Measurements from ENCODE around the gene ZRANB3.
"Not testable (repeated sequence)": the region's sequence is repeated elsewhere in the genome, so short reads cannot be mapped to it uniquely, and the experiment has no call there.

ZRANB3 gene

DNA sequence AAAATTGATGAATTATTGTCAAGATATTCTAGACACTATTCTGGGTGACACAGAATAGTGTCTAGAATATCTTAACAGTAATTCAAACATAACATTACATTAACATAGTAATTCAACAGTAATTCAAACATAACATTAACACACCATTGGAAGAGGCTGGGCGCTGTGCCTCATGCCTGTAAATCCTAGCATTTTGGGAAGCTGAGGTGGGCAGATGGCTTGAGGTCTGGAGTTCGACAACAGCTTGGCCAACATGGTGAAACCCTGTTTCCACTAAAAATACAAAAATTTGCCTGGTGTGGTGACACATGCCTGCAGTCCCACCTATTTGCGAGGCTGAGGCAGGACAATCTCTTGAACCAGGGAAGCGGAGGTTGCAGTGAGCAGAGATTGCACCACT lies 195.8 kb downstream of the ZRANB3 start:
- DNase-seq: no peak

DNA sequence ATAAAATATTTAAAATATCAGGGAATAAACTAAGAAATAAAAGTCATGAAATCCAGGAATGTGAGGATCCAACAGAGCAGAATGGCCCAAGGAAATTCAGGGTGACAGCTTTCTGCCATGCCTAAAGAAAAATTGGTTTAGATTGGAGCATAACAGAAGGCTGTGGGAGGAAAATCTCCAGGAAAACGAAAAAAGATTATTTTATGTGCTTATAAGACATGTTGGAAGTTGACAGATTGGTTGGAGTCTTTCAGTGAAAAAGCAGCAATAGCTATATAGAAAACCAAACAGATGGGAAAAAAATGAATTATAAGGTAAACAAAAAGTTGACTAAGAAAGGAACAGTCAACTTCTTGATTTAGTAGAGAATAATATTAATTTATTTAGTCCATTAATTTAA lies 203.9 kb downstream of the ZRANB3 start:
- no peak for DNase-seq

DNA sequence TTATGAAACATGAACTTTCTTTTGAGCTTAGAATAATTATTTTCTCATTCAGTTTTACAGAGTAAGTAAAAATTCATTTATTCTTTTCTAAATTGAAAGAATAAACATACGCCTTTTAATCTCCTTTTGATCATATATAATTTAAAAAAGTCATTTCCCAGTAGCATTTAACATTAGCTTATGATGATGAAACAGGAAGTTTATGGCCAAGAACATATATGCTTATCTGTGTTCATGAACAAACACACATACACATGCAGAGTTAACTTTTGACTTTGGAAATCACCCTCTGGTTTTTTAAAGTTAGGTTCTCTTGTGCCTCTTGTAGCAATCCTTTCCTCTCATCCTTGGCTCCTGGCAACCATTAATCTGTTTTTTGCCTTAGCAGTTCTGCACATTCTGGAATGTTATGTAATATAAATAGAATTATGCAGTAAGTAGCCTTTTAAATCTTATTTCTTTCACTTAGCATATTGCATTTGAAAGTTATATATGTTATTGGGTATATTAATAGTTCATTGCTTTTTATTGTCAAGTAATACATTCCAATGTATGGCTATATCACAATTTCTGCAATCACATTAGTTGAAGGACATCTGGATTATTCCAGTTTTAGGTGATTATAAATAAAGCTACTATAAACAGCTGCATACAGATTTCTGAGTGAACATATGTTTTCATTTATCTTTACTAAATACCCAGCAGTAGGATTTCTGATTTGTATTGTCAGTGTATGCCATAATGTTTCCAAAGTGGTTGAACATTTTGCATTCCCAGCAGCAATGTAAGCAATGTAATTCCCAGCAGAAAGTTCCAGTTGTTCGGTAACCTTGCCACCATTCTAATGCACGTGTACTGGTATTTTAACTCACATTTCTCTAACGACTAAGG lies 210.3 kb downstream of the ZRANB3 start:
- DNase-seq: no peak

DNA sequence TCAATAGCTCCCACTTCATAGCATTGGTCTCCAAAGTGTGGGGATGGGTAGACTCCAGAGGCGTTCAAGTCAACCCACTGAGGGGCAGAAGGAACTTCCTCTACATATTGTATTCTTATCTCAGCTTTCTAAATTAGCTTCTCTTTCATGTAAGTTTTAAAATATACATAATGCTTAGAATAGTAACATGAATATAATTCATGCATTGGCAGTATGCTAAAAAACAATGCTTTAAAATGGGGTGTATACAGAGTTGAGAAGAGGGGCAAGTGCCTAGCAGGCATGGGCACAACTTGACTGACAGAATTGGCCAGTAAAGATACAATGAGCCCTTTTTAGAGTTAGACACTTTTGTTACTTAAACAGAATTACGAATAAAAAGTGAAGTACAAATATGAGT lies 212.2 kb downstream of the ZRANB3 start:
- DNase-seq: no peak

DNA sequence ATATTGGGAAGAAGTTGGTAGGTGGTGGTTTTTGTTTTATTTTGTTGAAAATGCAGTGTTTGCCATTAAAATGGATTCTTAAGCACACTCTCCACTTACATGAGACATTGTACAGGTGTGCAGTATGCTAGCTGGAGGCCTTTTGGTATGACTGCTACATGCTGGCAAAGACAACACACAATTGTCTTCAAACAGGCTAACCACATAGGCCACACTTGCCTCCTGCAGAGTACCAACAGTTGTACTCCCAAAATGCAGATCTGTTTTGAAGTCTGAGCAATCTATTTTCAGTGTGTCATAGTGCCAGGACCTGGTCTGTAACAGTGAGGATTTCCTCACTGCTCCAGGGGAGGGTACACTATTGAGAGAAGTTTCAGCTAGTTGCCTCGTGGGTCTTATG lies 213.6 kb downstream of the ZRANB3 start:
- DNase-seq: no peak

DNA sequence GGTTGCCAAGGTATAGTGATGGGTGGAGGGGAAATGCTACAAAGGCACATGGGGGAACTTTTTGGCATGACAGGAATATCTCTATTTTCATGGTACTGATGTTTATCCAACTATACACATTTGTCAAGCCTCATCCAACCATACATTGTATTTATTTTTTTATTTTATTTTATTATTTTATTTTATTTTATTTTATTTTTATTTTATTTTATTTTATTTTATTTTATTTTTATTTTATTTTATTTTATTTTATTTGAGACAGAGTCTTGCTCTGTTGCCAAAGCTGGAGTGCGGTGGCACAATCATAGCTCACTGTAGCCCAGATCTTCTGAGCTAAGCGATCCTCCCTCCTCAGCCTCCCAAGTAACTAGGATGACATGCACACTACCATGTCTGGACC lies 219.1 kb downstream of the ZRANB3 start:
- DNase-seq: no peak

DNA sequence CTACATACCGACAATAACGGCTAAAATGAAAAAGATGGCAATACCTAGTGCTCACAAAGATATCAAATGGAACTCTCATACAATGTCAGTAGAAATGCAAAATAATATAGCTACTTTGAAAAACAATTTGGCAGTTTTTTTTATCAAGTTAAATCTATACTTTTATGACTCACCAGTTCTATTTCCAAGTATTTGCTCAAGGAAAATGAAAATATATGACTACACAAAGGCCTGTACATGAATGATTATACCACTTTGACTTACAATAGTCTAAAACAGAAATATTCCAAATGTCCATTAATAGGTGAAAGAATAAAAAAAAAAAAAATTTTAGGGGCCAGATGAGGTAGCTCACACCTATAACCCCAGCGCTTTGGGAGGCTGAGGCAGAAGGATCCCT lies 219.8 kb downstream of the ZRANB3 start:
- DNase-seq: no peak

DNA sequence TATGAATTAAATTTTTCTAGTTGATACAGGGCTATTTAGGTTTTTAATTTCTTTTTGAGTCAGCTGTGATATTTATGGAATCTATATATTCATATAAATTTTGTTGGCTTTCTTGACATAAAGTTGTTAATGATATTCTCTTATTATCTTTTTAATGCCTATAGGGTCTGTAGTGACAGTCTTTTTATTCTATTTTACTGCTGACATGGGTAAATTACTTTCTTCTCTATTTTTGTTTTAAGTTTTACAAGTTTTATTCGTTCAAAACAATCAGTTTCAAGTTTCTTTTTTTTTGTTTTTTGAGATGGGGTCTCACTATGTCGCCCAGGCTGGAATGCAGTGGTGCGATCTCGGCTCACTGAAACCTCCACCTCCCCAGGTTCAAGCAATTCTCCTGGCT lies 226.3 kb downstream of the ZRANB3 start:
- no peak for DNase-seq

DNA sequence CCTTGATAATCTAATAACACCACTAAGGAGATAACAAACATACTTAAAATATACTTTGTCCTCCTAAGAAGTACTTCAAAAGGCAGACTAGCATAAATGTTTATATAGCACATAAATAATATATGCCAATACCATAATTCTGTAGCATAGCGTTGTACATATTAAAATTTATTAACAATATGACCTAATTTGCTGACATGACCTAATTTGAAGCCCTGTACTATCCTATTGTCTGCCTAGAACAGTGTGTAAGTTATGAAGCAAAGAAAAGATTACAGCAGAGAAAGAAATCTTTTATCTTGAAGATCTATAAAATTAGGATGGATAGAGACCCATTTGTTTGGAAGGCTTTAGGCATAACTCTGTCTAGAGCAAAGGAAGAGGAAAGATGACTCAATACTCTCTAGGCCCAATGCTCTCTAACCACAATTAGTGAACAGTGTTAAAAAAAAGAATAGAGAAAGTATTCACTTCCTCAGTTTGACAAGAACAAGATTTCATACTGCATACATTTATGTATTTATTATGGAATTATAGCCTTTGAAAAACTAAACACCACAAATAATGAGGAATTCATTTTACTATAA lies 231.3 kb downstream of the ZRANB3 start:
- DNase-seq: no peak

DNA sequence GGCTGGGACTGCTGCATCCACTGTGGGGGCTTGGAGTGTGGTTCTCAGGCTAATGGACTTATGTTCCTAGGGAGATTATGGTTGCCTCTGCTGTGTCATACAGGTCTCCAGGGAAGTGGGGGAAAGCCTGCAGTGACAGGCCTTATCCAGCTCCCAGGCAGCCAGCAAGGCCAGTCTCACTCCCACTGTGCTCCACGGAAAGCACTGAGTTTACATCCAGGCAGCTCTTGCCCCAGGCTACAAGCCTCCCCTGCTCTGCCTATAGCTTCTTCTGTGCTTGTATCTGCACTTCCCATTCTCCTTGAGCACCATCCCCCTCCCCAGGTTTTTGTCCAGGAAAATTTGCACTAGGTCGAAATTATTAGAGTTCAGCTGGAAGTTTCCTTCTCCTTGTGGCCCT lies 231.9 kb downstream of the ZRANB3 start:
- DNase-seq: no peak

DNA sequence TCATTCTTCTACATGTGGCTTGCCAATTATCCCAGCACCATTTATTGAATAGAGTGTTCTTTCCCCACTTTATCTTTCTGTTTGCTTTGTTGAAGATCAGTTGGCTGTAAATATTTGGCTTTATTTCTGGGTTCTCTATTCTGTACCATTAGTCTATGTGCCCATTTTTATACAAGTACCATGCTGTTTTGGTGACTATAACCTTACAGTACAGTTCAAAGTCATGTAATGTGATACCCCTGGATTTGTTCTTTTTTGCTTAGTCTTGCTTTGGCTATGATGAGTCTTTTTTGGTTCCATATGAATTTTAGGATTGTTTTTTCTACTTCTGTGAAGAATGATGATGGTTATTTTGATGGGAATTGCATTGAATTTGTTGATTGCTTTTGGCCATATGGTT lies 243.9 kb downstream of the ZRANB3 start:
- DNase-seq: not testable (repeated sequence)

DNA sequence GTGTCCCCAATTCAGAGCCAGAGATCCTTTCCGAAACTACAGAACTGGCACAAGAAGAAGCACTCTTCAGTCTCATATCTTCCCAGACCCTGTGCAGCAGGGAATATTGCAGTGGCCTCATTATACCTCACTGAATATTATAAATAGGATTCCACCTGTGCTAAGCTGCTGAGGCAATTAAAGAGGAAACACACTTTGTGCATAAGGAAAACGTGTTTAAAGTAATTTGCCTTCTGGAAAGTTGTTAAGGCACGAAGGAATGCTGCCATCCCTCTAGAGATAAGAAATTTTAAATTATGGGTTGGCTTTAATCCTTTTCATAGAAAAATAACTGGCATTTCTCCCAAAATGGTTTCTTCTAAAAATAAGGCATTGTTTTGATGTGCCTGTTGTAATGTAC lies 245.6 kb downstream of the ZRANB3 start:
- DNase-seq: no peak

DNA sequence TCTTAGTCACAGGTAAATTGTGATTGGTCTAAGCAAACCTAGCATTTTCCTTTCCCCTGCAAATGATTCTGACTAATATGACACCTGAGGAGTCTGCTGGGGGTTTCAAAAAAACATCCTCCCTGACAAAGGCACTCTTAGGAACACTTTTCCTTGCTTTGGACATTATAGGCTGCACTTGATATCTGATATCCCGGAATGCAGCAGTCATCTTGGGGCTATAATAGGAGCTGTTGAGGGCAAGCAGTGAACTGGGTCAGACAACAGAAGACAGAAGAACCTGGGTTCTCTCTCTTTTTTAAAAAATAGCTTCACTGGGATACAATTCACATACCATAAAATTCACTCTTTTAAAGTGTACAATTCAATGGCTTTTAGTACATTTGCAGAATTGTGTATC lies 249.6 kb downstream of the ZRANB3 start:
- DNase-seq: no peak

DNA sequence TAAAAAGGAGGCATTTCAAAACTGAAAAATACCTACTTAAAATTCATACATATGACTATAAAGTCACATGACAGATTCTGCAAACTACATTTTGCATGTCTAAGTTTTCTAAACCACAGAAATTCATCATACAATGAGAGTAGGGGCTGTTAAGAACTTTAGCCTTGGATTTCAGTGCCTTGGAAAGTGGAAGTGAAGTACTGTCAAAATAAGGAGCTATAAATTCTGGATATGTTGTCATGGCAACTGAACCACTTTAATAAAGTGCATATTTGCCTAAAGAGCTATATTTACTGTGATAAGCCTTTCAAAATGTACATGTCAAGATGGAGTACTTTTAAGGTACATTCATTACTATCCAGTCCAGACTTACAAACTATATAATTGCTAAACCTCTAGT lies 251.8 kb downstream of the ZRANB3 start:
- DNase-seq: no peak

DNA sequence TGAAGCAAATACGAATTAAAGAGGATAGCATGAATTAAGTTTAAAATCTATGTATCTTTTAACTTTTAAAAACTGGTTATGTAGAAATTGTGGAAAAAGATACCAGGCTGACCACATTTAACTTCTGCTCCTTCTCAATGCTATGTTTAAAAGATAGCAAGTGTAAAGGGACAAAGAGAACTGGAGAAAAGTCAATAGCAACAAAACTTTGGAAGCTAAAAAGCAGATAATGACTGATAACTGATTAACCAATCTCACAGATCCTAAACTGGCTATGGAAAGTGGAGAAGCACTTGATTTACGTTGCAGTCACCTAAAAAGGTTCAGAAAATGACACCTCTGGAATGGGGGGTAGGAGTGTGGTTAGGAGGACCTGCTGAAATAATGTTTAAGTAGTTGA lies 254.5 kb downstream of the ZRANB3 start:
- no peak for DNase-seq

DNA sequence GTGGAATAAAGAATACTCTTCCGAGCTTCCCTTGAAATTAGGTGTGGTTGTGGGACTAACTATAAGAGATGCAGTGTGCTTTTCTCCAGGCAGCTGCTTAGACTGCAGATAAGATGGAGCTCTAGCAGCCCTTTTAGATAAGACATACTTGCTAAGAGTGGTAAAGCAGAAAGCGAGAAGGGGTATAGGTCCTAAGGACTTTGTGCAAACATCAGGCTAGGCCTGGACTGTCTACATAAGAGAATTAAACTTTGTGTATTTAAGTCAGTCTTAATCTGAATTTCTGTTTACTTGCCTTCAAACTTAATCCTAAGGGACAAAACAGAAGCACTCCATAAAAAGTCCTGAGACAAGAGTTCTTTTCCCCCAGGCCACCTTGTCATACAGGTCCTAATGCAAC lies 260.0 kb downstream of the ZRANB3 start:
- no peak for DNase-seq

DNA sequence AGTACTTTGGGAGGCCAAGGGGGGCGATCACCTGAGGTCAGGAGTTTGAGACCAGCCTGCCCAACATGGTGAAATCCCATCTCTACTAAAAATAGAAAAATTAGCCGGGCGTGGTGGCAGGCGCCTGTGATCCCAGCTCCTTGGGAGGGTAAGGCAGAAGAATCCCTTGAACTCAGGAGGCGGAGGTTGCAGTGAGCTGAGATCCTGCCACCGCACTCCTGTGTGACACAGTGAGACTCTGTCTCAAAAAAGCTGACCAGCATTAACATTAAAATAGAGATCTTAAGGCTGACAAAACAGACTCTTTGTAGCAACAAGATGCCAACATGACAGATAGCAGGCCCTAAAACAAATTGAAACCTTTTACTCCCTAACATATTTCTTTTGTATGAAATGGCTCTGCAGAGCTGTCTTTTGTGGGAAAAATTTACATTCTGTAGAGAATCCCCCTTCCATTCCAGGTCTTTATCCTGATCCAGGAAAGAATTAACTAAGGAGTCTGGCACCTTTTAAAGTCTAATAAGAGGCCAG lies 265.0 kb downstream of the ZRANB3 start:
- no peak for DNase-seq

DNA sequence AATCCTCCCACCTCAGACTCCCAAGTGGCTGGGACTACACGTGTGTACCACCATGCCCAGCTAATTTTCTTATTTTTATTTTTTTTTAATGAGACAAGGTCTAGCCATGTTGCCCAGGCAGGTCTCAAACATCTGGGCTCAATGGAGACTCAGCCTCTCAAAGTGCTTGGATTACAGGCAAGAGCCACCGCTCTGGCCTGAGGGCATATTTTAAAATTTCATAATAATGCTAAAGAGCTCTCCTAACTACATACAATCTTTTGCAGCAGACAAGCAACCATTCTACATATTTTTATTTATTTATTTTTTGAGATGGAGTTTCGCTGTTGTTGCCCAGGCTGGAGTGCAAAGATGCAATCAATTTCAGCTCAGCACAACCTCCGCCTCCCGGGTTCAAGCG lies 271.9 kb downstream of the ZRANB3 start:
- DNase-seq: no peak

DNA sequence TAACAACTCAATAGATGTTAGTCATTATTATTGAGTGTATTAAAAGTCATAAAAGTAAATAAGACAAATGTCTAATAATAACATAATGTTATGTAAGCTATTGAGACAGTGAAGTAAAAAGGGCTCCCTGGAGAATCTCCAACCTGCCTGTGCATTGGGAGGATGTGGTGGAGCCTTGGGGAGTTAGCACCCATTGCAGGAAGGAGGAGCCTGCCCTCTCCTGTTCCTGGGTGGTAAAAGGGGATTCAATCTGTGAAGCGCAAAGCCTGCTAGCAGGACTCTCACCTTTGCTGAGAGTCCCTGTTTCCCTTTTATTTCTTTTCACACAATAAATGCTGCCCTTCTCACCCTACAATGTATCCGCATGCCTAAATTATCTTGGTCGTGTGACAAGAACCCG lies 272.8 kb downstream of the ZRANB3 start:
- DNase-seq: no peak

DNA sequence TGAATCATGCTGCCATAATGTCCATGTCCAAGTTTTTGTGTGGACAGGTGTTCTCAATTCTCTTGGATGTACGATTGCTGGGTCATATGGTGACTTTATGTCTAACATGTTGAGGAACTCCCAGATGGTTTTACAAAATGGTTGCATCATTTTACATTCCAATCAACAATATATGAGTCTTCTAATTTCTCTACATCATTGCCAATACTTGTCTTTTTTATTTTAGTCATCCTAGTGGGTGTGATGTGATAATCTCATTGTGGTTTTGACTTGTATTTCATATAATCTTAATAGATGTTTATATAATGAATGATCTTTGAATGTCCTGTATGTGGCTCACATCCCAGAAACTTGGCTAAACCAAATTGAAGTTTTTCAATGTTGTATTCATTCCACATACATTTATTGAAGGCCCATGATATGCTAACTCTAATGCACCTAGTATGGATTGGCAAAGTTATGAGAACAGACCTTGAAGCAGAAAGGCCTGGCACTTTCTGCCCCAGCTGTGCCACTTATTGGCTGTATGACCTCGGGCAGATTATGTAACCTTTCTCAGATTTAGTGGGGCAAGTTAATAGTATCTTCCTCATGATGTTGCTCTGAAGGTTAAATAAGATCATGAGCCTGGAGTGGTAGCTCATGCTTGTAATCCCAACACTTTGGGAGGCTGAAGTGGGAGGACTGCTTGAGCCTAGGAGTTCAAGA lies 273.5 kb downstream of the ZRANB3 start:
- no peak for DNase-seq

DNA sequence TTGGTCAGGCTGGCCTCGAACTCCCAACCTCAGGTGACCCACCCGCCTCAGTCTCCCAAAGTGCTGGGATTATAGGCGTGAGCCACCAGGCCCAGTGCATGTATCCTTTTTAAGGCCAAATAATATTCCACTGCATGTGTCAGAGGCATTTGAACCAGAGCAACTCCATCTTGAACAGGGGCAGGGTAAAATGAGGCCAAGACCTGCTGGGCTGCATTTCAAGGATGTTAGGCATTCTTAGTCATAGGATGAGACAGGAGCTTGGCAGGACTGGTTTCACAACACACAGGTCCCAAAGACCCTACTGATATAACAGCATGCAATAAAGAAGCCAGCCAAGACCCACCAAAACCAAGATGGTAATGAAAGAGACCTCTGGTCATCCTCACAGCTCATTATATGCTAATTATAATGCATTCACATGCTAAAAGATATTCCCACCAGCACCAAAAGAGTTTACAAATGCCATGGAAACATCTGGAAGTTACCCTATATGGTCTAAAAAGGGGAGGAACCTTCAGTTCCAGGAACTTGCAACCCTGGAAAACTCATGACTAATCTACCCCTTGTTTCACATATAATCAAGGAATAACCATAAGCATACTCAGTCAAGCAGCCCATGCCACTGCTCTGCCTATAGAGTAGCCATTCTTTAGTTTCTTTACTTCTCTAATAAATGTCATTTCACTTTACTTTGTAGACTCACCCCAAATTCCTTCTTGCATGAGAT lies 274.3 kb downstream of the ZRANB3 start:
- DNase-seq: no peak

DNA sequence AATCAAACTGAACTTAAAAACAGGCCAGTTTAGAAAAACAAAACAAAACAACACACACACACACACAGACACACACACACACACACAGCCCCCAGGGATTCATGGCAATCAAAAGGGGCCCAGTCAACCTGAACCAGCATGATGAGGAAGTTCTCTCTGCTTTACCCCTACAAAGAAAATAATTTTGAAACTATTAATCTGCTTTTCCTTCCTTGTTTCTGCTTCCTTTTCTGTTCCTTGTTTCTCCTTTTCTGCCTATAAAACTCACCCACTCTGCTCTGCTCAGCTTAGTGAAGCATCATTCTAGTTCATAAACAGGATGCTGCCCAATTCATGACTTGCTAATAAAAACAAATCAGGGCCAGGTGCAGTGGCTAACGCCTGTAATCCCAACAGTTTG lies 275.8 kb downstream of the ZRANB3 start:
- DNase-seq: no peak

Measured in amygdala (tissue), 56 donors.